Lung microvascular endothelial cell (primary cell): ENCODE data around the gene TSPAN14. TPM values are rescaled to one million over a fixed set of nuclear protein-coding genes. Genes with fewer than 3 reads are reported as not detected.

Experiments used
- DNase-seq, 2 donors: peaks; one replicate each; pipeline versions ENCODE4 v3.0.0 to v3.0.0-alpha.2; 2010; ENCODE audit warnings: low read depth in 2 of 2
- total RNA-seq: library from RNA; depleted of rRNA; stranded (reverse); fragments of >200 nt; gene quantifications from 2 replicates; pipeline ENCODE4 v1.2.1, GENCODE V29; 2014

Gene TSPAN14
- total RNA-seq, 1 donor from 2014 or later, result 60.9 TPM

DNA sequence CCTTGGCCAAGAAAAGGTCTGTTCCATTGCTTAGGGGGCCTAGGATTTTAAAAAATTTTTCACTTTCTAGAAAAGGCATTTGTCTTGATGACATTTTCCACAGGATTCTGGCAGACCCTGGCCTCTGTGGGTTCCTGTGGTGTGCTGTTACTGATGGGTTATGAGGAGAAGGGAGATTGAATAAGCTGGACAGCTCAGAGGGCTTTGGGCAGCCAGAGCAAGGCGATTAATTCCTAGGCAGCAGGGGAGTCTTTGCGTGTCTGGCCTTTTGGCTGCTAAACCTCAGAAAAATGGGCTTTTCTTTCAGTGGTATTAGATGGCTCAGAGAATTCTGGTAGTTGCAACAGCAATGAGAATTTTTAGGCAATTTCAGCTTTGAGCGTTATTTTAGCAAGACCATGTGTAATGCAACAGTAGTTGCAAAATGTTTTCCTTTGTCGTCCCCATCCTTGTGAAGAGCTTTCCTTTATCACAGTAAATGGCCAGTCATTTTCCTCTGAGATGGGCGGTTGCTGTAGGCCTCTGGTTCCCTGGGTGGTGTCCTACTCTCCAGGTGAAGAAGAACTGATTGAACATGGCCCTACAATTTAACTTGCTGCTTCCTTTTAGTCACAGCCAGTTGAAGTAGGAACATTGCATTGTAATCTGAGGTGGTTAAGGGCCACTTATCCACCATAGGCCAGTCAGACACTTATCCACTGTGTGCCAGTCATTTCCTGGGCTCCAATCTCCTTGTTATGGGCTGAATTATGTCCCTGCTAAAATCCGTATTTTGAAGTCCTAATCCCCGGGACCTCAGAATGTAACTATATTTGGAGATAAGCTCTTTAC, 126.7 kb downstream of the TSPAN14 start:
- no peak for DNase-seq

DNA sequence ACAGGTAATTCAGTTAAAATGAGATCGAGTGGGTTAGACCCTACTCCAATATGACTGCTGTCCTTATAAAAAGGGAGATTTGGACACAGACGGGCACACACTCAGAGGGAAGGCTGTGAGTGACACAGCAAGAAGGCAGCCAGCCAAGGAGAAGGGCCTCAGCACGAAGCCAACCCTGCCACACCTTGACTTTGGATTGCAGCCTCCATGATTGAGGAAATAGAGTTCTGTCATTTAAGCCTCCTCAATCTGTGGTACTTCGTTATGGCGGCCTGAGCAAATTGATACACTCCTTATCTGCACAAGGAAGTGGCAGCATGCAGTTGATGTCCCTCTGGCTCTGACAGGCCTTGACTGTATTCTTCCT, 127.3 kb downstream of the TSPAN14 start:
- no peak for DNase-seq

DNA sequence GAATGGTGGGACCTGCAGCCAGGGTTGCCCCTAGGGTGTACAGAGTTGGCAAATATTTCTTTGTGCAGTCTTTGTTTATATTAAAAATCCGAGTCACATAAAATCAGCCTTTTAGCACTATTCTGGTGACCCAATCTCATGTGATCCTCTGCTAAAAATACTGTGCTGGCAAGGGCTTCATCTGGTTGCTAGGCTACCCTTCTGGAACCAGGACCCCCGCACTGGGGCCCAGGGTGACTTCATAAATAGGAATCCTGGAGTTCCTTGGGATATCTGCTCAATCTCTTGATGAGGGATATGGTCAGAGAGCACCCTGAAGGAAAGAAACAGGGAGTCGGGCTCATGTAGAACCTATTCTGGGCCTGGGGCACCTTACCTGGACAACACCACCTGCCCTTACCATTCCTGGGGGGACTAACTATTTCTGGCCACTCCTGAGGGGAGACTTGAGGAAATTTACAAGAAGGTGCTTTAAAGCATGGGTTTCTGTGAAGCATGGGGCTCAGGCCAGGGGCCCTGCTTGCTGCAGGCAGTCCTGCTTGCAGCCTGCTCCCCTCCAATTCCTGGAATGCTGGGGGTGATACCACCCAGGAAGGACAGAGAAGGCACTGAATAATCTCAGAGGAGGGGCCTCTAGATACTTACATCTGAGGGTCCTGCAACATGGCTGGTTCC, 128.3 kb downstream of the TSPAN14 start:
- no peak for DNase-seq

Other genes starting within 250 kb of the TSPAN14 start
- 14.7 and 17.2 TPM in 2 replicates for gene ANXA11, start 248.8 kb upstream of the TSPAN14 start, total RNA-seq
- not detected in 2 replicates for gene MAT1A, start 164.7 kb upstream of the TSPAN14 start, total RNA-seq
- not detected in 2 replicates for gene DYDC1, start 97.6 kb upstream of the TSPAN14 start, total RNA-seq
- not detected in 2 replicates for gene DYDC2, start 97.5 kb upstream of the TSPAN14 start, total RNA-seq
- 92.8 and 195 TPM in 2 replicates for gene PRXL2A, start 45.8 kb upstream of the TSPAN14 start, total RNA-seq
- gene SH2D4B, start 83.6 kb downstream of the TSPAN14 start, total RNA-seq, result under 0.01 TPM in 1 of 2 replicates, not detected in the other